SU-DHL-6 (cell line): ENCODE results near the gene CYP2C9.

Experiments used
- EZH2phosphoT487 ChIP-seq: fragments of 200-600 bp; sonication (generic), shearing (Covaris generic); conservative IDR thresholded peaks from 2 replicates; pipeline ENCODE4 v1.6.1; 2018; ENCODE audit warnings: mild to moderate bottlenecking, antibody characterized with exemption, low read length, moderate library complexity, mixed read lengths
- TF ChIP-seq, protein P1 (sequence below): fragments of 200-600 bp; sonication (generic); IDR thresholded peaks from one replicate; pipeline ENCODE4 v1.5.1; 2017; ENCODE audit warnings: antibody characterized with exemption, mild to moderate bottlenecking, low read length, moderate library complexity; ENCODE audit not compliant: insufficient read depth, poor library complexity, severe bottlenecking

DNA sequence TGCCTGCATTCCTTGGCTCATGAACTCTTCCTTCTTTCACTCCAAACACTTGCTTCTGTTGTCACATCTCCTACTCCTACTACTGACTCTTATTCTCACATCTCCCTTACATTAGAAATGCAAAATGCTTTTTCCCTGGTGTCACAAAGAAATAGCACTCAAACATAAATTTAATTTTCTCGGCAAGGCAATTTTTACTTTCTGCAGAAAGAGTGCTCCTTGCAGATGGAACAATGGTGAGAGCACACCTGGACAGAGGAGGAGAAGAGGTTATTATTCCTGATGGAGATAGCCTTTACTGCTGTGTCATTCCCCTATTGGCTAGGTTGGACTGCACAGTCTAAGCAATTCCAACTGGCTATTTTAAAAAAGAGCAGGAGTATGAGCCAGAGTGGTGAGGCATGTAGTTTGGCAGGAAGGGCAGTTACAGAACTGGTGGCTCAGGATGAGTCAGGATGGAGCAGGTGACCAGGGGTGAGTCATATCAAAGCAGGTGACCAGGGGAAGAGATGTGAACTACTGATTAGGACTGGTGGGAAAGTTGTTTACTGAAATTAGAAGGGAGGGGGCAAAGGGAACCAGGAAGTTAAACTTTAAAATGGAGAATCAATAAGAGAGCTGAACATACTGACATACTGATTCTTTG is 52.9 kb downstream of the CYP2C9 start:
- TF ChIP-seq, protein P1, sequence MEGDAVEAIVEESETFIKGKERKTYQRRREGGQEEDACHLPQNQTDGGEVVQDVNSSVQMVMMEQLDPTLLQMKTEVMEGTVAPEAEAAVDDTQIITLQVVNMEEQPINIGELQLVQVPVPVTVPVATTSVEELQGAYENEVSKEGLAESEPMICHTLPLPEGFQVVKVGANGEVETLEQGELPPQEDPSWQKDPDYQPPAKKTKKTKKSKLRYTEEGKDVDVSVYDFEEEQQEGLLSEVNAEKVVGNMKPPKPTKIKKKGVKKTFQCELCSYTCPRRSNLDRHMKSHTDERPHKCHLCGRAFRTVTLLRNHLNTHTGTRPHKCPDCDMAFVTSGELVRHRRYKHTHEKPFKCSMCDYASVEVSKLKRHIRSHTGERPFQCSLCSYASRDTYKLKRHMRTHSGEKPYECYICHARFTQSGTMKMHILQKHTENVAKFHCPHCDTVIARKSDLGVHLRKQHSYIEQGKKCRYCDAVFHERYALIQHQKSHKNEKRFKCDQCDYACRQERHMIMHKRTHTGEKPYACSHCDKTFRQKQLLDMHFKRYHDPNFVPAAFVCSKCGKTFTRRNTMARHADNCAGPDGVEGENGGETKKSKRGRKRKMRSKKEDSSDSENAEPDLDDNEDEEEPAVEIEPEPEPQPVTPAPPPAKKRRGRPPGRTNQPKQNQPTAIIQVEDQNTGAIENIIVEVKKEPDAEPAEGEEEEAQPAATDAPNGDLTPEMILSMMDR, result no peak
- no peak for TF ChIP-seq EZH2phosphoT487
